Measurements from ENCODE around the gene HS3ST4.

DNA sequence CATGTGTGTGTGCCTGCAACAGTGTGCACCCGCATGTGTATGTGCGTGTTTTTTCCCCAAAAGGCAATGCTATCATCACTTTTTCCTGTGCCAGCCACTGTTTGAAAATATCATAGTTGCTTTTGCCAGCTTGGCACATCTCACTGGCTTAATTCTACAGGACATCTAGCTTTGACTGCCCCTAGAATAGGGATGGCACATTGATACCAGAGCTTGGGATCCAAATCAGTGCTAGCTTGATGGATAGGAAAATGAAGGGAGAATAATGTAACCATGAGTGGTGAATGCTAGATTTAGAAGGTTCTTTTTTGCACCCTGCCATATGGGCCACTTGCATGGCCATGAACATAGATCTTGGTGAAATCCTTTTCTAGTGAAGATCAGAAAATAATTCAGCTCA, 72.7 kb downstream of the HS3ST4 start:
- TF ChIP-seq, protein P1, sequence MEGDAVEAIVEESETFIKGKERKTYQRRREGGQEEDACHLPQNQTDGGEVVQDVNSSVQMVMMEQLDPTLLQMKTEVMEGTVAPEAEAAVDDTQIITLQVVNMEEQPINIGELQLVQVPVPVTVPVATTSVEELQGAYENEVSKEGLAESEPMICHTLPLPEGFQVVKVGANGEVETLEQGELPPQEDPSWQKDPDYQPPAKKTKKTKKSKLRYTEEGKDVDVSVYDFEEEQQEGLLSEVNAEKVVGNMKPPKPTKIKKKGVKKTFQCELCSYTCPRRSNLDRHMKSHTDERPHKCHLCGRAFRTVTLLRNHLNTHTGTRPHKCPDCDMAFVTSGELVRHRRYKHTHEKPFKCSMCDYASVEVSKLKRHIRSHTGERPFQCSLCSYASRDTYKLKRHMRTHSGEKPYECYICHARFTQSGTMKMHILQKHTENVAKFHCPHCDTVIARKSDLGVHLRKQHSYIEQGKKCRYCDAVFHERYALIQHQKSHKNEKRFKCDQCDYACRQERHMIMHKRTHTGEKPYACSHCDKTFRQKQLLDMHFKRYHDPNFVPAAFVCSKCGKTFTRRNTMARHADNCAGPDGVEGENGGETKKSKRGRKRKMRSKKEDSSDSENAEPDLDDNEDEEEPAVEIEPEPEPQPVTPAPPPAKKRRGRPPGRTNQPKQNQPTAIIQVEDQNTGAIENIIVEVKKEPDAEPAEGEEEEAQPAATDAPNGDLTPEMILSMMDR (IDR thresholded peaks at IDR 0.05) = no peak
- no peak for TF ChIP-seq EZH2 (IDR thresholded peaks at IDR 0.05; ENCODE audit: borderline replicate concordance, insufficient read depth, low read depth, low read length, poor library complexity, severe bottlenecking)

All from B cell (primary cell).